ENCODE measurements around the gene PTPRCAP.
"Not testable (repeated sequence)": the region's sequence is repeated elsewhere in the genome, so short reads cannot be mapped to it uniquely, and the experiment has no call there.

- TF ChIP-seq CTCF (IDR thresholded peaks at IDR 0.05), result not testable (repeated sequence)
- peak in 1 of 2 donors; percentile 29 for TF ChIP-seq POLR2A (IDR thresholded peaks at IDR 0.05)
Observed at GRCh38 chr11:67402192-67402839, 35.2 kb downstream of the PTPRCAP start.
